CD4-positive, alpha-beta memory T cell (primary cell): ENCODE measurements around the gene COA3. TPM values are rescaled to one million over a fixed set of nuclear protein-coding genes. Genes with fewer than 3 reads are reported as not detected.

Experiments used
- CTCF ChIA-PET: fragments of 350-600 bp; sonication (Branson Sonifier 250); formaldehyde crosslinking; loops from one replicate; lab custom pipeline; 2021; ENCODE audit warnings: inconsistent platforms; ENCODE audit not compliant: partially characterized antibody; lab: Charles Lee
- POLR2A ChIA-PET: fragments of 350-600 bp; sonication (Branson Sonifier 250); formaldehyde crosslinking; loops from one replicate; lab custom pipeline; 2021; ENCODE audit not compliant: partially characterized antibody; lab: Charles Lee
- DNase-seq, 5 donors: peaks; one replicate each; pipeline versions ENCODE4 v3.0.0 to v3.0.0-alpha.2; 2020 to 2022; ENCODE audit warnings: mixed read lengths in 1 of 5
- H3K27ac ChIP-seq: one replicate; pipeline ENCODE4 v1.7.0; 2013; ENCODE audit warnings: low read depth, low read length
- H3K27me3 ChIP-seq: 2 replicates; pipeline ENCODE4 v1.7.0; 2013; ENCODE audit warnings: mild to moderate bottlenecking, low read length, moderate library complexity; ENCODE audit not compliant: insufficient read depth
- H3K36me3 ChIP-seq: 2 replicates; pipeline ENCODE4 v1.7.0; 2013; ENCODE audit warnings: mild to moderate bottlenecking, low read length, moderate library complexity; ENCODE audit not compliant: insufficient read depth
- H3K4me1 ChIP-seq: 2 replicates; pipeline ENCODE4 v1.7.0; 2013; ENCODE audit warnings: mild to moderate bottlenecking, low read length, moderate library complexity; ENCODE audit not compliant: insufficient read depth
- H3K4me3 ChIP-seq, 2 donors: one replicate each; pipeline ENCODE4 v1.7.0; 2013; ENCODE audit warnings: low read length in 2 of 2, mild to moderate bottlenecking in 1 of 2
- H3K9me3 ChIP-seq, 2 donors: one replicate each; pipeline ENCODE4 v1.7.0; 2013; ENCODE audit warnings: low read length in 2 of 2, control low read depth in 1 of 2; ENCODE audit not compliant: control insufficient read depth in 1 of 2
- H3K27ac Mint-ChIP-seq, 7 donors: one replicate each; pipeline ENCODE4 v1.8.0; 2020 to 2021; ENCODE audit warnings: mixed read lengths in 7 of 7, mild to moderate bottlenecking in 6 of 7, inconsistent platforms in 3 of 7, moderate library complexity in 3 of 7
- H3K27me3 Mint-ChIP-seq, 2 donors: one replicate each; pipeline ENCODE4 v1.8.0; 2020 to 2021; ENCODE audit warnings: mixed read lengths in 2 of 2
- H3K36me3 Mint-ChIP-seq, 2 donors: one replicate each; pipeline ENCODE4 v1.8.0; 2020 to 2021; ENCODE audit warnings: mixed read lengths in 2 of 2, inconsistent platforms in 1 of 2, mild to moderate bottlenecking in 1 of 2
- H3K4me1 Mint-ChIP-seq, 4 donors: one replicate each; pipeline ENCODE4 v1.8.0; 2020 to 2021; ENCODE audit warnings: mixed read lengths in 4 of 4, mild to moderate bottlenecking in 1 of 4
- H3K4me3 Mint-ChIP-seq, 8 donors: one replicate each; pipeline ENCODE4 v1.8.0; 2020 to 2021; ENCODE audit warnings: mixed read lengths in 8 of 8, mild to moderate bottlenecking in 7 of 8, moderate library complexity in 6 of 8, inconsistent platforms in 3 of 8
- H3K9me3 Mint-ChIP-seq, 8 donors: one replicate each; pipeline ENCODE4 v1.8.0; 2020 to 2021; ENCODE audit warnings: mixed read lengths in 8 of 8, mild to moderate bottlenecking in 5 of 8, inconsistent platforms in 3 of 8, moderate library complexity in 1 of 8
- intact Hi-C: fragments of 100-400 bp; cut with micrococcal nuclease; formaldehyde crosslinking; loops from one replicate; pipeline ENCODE4 v1.15.1; 2023
- polyA plus RNA-seq, 2 donors: library from polyadenylated mRNA; unstranded; fragments of 300-500 nt; fragmentation: Illumina TruSeq; gene quantifications; one replicate each; pipeline ENCODE4 v1.2.3, GENCODE V29; 2021
- total RNA-seq, 2 experiments: library from RNA; stranded (reverse); gene quantifications; one replicate each; pipeline ENCODE4 v1.2.3, GENCODE V29; 2021

Gene COA3
- total and polyA plus RNA-seq, 4 experiments from 2014 or later, result 27.7 to 153 (median 70.0) TPM

DNA sequence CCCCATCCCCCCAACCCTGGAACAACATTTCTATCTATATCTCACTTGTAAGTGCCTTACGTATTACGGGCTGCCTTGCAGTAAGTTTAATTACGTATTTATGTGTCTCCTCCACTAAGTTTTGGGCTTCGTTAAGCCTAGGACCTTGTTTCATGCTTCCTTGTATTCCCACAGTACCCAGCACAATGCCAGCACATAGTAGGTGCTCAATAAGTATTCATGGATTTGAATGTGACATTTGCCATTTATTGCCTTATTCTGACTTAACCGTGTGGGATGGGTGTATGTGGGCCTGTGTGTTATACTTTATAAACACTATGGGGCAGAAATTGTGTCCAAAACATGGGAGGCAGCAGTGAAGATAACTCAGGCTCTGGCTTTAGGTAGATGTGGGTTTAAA, 6.0 kb downstream of the COA3 start:
- intact Hi-C loops, result no loop called here
- Mint-ChIP-seq H3K27me3 (peaks cover 3 to 10% of the 10 kb centered on the region in 2 donors), H3K9me3 (peaks cover 0 to under 1% (median 0%) of the 10 kb centered on the region in 8 donors), H3K27ac (no peak overlapping the region), H3K4me3 (no peak overlapping the region), H3K36me3 (peaks cover 4 to 6% of the 10 kb centered on the region in 2 donors), H3K4me1 (peaks cover 4 to 10% (median 7%) of the 10 kb centered on the region in 4 donors)
- no peaks in the 10 kb centered on the region for H3K27me3 ChIP-seq
- H3K36me3 ChIP-seq, result no peaks in the 10 kb centered on the region
- no peak overlapping the region for H3K27ac ChIP-seq
- DNase-seq, result no peak
- H3K9me3 ChIP-seq, result no peaks in the 10 kb centered on the region
- ChIA-PET CTCF (no interaction called here), POLR2A (no interaction called here)
- no peak overlapping the region for H3K4me3 ChIP-seq
- H3K4me1 ChIP-seq, result peaks cover 4% of the 10 kb centered on the region

DNA sequence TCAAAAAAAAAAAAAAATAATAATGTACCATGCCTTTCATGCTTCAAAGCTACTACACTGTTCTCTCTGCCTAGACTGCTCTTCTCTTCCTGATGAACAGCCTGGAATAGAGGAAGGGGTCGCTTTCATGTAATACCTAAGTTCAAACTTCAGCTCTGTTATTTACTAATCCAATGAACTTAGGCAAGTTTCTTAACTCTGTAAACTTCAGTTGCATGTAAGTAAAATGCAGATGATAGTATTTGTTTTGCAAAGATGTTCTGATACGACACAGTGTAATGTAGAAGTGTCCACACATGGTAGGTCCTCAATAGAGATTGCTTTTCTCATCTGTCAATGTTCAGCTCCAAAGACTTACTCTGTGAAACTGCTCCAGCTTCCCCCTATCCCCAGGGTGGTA, 6.6 kb downstream of the COA3 start:
- peaks cover 4 to 6% of the 10 kb centered on the region in 2 donors for H3K36me3 Mint-ChIP-seq
- no peak overlapping the region for H3K4me3 Mint-ChIP-seq
- H3K27me3 ChIP-seq, result no peaks in the 10 kb centered on the region
- H3K4me1 Mint-ChIP-seq, result peaks cover 0 to 6% (median 3%) of the 10 kb centered on the region in 4 donors
- H3K9me3 ChIP-seq, result no peaks in the 10 kb centered on the region
- no peaks in the 10 kb centered on the region for H3K36me3 ChIP-seq
- ChIA-PET POLR2A (no interaction called here), CTCF (no interaction called here)
- H3K27ac ChIP-seq, result no peak overlapping the region
- peaks cover 4 to 11% of the 10 kb centered on the region in 2 donors for H3K27me3 Mint-ChIP-seq
- H3K4me3 ChIP-seq, result no peak overlapping the region
- intact Hi-C loops, result no loop called here
- no peak overlapping the region for H3K27ac Mint-ChIP-seq
- H3K4me1 ChIP-seq, result no peaks in the 10 kb centered on the region
- H3K9me3 Mint-ChIP-seq, result peaks cover 0 to 2% (median 0%) of the 10 kb centered on the region in 8 donors
- no peak for DNase-seq

DNA sequence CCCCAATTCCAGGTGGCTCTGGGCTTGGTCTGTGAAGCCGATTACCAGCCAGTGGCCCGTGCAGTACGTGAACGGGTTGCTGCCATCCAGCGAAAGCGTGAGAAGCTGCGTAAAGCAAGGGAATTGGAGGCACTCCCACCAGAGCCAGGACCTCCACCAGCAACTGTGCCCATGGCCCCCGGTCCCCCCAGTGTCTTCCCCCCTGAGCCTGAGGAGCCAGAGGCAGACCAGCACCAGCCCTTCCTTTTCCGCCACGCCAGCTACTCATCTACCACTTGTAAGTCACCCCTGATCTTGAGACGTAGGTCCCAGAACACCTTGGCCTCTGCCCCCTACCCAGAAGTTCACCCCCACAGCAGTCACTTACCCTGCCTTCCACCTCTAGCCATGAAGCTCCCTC, 11.2 kb downstream of the COA3 start:
- ChIA-PET CTCF (no interaction called here), POLR2A (interaction anchor here (1.0 kb wide), 1 partner anchor 165 kb away, joined by 3 read pairs; no protein-coding TSS in a partner anchor)
- H3K9me3 Mint-ChIP-seq, result peaks cover 0 to 2% (median 0%) of the 10 kb centered on the region in 8 donors
- no peak overlapping the region for H3K27ac ChIP-seq
- no peaks in the 10 kb centered on the region for H3K36me3 Mint-ChIP-seq
- intact Hi-C loops, result no loop called here
- peaks cover 16 to 30% (median 22%) of the 10 kb centered on the region in 4 donors for H3K4me1 Mint-ChIP-seq
- peaks cover 16% of the 10 kb centered on the region for H3K4me1 ChIP-seq
- H3K27ac Mint-ChIP-seq, result no peak overlapping the region
- no peak for DNase-seq
- peaks cover 36% of the 10 kb centered on the region for H3K27me3 ChIP-seq
- no peaks in the 10 kb centered on the region for H3K9me3 ChIP-seq
- peaks cover 38 to 49% of the 10 kb centered on the region in 2 donors for H3K27me3 Mint-ChIP-seq
- no peaks in the 10 kb centered on the region for H3K36me3 ChIP-seq
- no peak overlapping the region for H3K4me3 Mint-ChIP-seq
- no peak overlapping the region for H3K4me3 ChIP-seq

DNA sequence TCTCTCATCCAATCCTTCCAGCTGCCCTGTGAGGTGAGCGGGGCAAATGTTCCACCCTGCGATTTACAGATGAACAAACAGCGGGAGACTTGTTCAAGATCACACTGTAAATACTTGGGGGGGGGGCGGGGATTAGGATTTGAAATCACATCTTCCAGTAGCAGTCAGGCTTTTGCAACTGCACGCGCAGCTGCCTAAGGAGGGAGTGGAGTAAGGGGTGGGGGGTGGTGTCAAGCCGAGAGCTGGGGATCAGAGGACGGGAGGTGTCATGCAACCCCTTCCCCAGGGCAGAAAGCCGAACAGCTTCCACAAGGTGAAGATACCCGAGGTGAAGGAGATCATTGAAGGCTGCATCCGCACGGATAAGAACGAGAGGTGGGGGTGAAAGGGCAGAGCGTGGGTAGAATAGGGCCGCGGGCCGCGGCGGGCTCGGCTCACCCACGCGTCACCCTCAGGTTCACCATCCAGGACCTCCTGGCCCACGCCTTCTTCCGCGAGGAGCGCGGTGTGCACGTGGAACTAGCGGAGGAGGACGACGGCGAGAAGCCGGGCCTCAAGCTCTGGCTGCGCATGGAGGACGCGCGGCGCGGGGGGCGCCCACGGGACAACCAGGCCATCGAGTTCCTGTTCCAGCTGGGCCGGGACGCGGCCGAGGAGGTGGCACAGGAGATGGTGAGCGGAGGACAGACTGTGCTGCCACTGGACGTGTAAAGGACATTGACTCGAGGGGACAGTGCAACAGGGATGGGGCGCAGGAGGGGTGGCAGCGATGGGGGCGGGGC, 13.5 kb downstream of the COA3 start:
- no peak overlapping the region for H3K4me3 ChIP-seq
- no peak overlapping the region for H3K27ac Mint-ChIP-seq
- peaks cover 0 to under 1% of the 10 kb centered on the region in 2 donors for H3K36me3 Mint-ChIP-seq
- H3K27me3 Mint-ChIP-seq, result peaks cover 44 to 53% of the 10 kb centered on the region in 2 donors
- POLR2A ChIA-PET, result interaction anchor here (1.2 kb wide), 1 partner anchor 11 kb away, joined by 5 read pairs; the partner anchor contains the start of gene VPS25
- H3K27ac ChIP-seq, result no peak overlapping the region
- peaks cover 16 to 35% (median 26%) of the 10 kb centered on the region in 4 donors for H3K4me1 Mint-ChIP-seq
- H3K4me1 ChIP-seq, result peaks cover 16% of the 10 kb centered on the region
- H3K36me3 ChIP-seq, result no peaks in the 10 kb centered on the region
- H3K4me3 Mint-ChIP-seq, result peak overlapping the region in 6 of 8 donors; percentile 17 to 75 (median 54)
- intact Hi-C loops, result no loop called here
- peaks cover 0 to 2% (median 0%) of the 10 kb centered on the region in 8 donors for H3K9me3 Mint-ChIP-seq
- H3K9me3 ChIP-seq, result no peaks in the 10 kb centered on the region
- H3K27me3 ChIP-seq, result peaks cover 44% of the 10 kb centered on the region
- DNase-seq, result no peak
- CTCF ChIA-PET, result no interaction called here

DNA sequence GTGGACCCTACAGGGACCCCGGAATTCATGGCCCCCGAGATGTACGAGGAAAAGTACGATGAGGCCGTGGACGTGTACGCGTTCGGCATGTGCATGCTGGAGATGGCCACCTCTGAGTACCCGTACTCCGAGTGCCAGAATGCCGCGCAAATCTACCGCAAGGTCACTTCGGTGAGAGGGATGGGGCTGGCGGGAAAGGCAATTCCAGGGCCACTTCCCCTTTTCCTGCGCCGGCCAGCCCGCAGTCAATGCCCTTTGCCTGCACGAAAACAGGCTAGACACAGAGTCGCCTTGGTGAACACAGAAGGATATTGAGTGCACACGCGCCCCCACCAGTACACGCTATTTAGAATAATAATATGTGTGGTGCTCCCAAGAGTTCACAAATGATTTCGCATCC, 14.1 kb downstream of the COA3 start:
- Mint-ChIP-seq H3K27me3 (peaks cover 47 to 57% of the 10 kb centered on the region in 2 donors), H3K4me3 (peak overlapping the region in 5 of 8 donors; percentile 17 to 75 (median 59))
- POLR2A ChIA-PET, result no interaction called here

DNA sequence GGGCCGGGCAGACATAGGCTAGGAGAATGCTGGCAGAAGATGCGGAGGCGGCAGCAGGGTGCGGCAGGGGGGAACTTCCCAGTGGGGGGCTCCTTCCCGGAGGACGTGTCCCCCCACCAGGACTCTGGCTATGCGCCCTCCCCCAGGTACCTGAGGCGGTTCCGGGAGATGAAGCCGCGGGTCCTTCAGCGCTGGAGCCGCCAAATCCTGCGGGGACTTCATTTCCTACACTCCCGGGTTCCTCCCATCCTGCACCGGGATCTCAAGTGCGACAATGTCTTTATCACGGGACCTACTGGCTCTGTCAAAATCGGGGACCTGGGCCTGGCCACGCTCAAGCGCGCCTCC, 14.7 kb downstream of the COA3 start:
- Histone ChIP-seq H3K9me3 (no peaks in the 10 kb centered on the region), H3K27ac (no peak overlapping the region), H3K4me3 (no peak overlapping the region), H3K36me3 (peaks cover 8% of the 10 kb centered on the region), H3K27me3 (peaks cover 44% of the 10 kb centered on the region), H3K4me1 (peaks cover 16% of the 10 kb centered on the region)
- H3K9me3 Mint-ChIP-seq, result peaks cover 0 to 2% (median 0%) of the 10 kb centered on the region in 8 donors
- DNase-seq, result no peak
- H3K36me3 Mint-ChIP-seq, result peaks cover 11 to 12% of the 10 kb centered on the region in 2 donors
- H3K4me3 Mint-ChIP-seq, result peak overlapping the region in 2 of 8 donors; percentile 28 to 40
- POLR2A ChIA-PET, result no interaction called here
- CTCF ChIA-PET, result no interaction called here
- peak overlapping the region in 1 of 7 donors; percentile 60 for H3K27ac Mint-ChIP-seq
- intact Hi-C loops, result no loop called here
- peaks cover 47 to 60% of the 10 kb centered on the region in 2 donors for H3K27me3 Mint-ChIP-seq
- peaks cover 18 to 44% (median 26%) of the 10 kb centered on the region in 4 donors for H3K4me1 Mint-ChIP-seq

More for the DNA sequence above, 14.1 kb downstream of the COA3 start:
- peaks cover 16% of the 10 kb centered on the region for H3K4me1 ChIP-seq
- peaks cover 18 to 40% (median 26%) of the 10 kb centered on the region in 4 donors for H3K4me1 Mint-ChIP-seq
- H3K27ac ChIP-seq, result no peak overlapping the region
- H3K36me3 Mint-ChIP-seq, result peaks cover 5 to 6% of the 10 kb centered on the region in 2 donors
- CTCF ChIA-PET, result no interaction called here
- DNase-seq, result no peak
- peaks cover 0 to 2% (median 0%) of the 10 kb centered on the region in 8 donors for H3K9me3 Mint-ChIP-seq
- H3K36me3 ChIP-seq, result peaks cover 2% of the 10 kb centered on the region
- H3K4me3 ChIP-seq, result no peak overlapping the region
- no peaks in the 10 kb centered on the region for H3K9me3 ChIP-seq
- intact Hi-C loops, result no loop called here
- H3K27me3 ChIP-seq, result peaks cover 44% of the 10 kb centered on the region
- H3K27ac Mint-ChIP-seq, result no peak overlapping the region

DNA sequence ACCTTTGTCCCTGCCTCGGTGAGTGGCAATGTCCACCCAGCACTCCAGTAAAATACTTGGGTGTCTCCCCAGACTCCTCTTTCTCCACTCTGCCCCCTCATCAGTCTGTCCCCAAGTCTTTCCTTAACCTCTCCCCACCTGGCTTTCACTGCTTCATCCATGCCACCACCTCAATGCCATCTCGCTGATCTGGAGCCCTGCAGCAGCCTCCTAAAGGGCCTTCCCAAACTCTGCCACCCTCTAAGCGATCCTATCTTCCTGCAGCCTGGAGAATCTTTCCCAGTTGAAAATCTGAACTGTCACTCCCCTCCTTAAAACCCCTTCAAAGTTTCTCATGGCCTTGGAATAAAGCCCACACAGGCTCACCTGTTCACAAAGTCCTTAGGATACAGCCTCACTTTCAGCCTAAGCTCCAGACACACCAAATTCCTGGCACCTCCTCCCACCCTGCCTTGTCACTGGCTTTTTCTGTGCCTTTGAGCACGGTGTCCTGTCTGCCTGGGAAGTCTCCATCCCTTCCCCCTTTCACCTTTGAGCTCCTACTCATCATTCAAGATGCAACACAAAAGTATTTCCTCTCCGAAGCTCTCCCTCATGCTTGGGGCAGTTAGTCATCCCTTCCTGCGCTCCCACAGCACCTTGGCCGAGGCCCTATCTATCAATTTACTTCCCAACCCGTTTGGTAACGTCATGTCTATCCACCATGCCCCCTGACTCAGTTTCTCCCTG, 15.3 kb downstream of the COA3 start:
- Histone ChIP-seq H3K9me3 (no peaks in the 10 kb centered on the region), H3K4me1 (peaks cover 16% of the 10 kb centered on the region), H3K27ac (no peak overlapping the region), H3K36me3 (peaks cover 14% of the 10 kb centered on the region), H3K4me3 (no peak overlapping the region), H3K27me3 (peaks cover 44% of the 10 kb centered on the region)
- Mint-ChIP-seq H3K27ac (no peak overlapping the region), H3K27me3 (peaks cover 47 to 59% of the 10 kb centered on the region in 2 donors), H3K9me3 (peaks cover 0 to 2% (median 0%) of the 10 kb centered on the region in 8 donors), H3K4me3 (peak overlapping the region in 2 of 8 donors; percentile 28 to 40), H3K36me3 (peaks cover 16 to 17% of the 10 kb centered on the region in 2 donors), H3K4me1 (peaks cover 18 to 44% (median 26%) of the 10 kb centered on the region in 4 donors)
- DNase-seq, result no peak
- CTCF ChIA-PET, result no interaction called here
- POLR2A ChIA-PET, result no interaction called here
- intact Hi-C loops, result no loop called here
